HL-60 (cell line): ENCODE measurements around the gene GOLGA6A.
"Not testable (repeated sequence)": the region's sequence is repeated elsewhere in the genome, so short reads cannot be mapped to it uniquely, and the experiment has no call there.

Source experiments
- DNase-seq, 2 experiments: peaks; one replicate each; pipeline ENCODE4 v3.0.0-alpha.2; 2010 to 2020; ENCODE audit warnings: low read depth in 1 of 2, low spot score in 1 of 2
- H3K27ac ChIP-seq: fragments of 250-450 bp; sonication (Bioruptor Pico); replicated peaks from 2 replicates; pipeline ENCODE4 v1.5.1; 2020; ENCODE audit warnings: mild to moderate bottlenecking, moderate library complexity
- H3K27me3 ChIP-seq: fragments of 250-450 bp; sonication (Bioruptor Pico); 2 replicates; pipeline ENCODE4 v1.5.1; 2021; ENCODE audit warnings: mild to moderate bottlenecking, moderate library complexity; ENCODE audit not compliant: insufficient read depth, poor library complexity, severe bottlenecking
- H3K4me3 ChIP-seq: replicated peaks from 2 replicates; pipeline ENCODE4 v1.5.1; 2011; ENCODE audit warnings: mild to moderate bottlenecking, control low read depth, low read length; ENCODE audit not compliant: insufficient read depth
- CTCF ChIP-seq: IDR thresholded peaks from one replicate; pipeline ENCODE4 v1.5.1; 2011; ENCODE audit warnings: low read length, control low read depth, inconsistent platforms; ENCODE audit not compliant: insufficient read depth
- GABPA ChIP-seq: IDR thresholded peaks from 2 replicates; pipeline ENCODE4 v1.6.1; 2012; ENCODE audit warnings: low read depth
- POLR2AphosphoS5 ChIP-seq: IDR thresholded peaks from 2 replicates; pipeline ENCODE4 v1.6.1; 2012; ENCODE audit warnings: low read depth
- REST ChIP-seq: IDR thresholded peaks from 2 replicates; pipeline ENCODE4 v1.6.1; 2012; ENCODE audit warnings: low read depth; ENCODE audit not compliant: insufficient replicate concordance
- SPI1 ChIP-seq: IDR thresholded peaks from 2 replicates; pipeline ENCODE4 v1.6.1; 2012; ENCODE audit warnings: low read depth, mild to moderate bottlenecking, borderline replicate concordance

Gene GOLGA6A

GRCh38 chr15:74053941-74054529 lies 28.3 kb downstream of the GOLGA6A start:
- Histone ChIP-seq H3K27ac (no peak overlapping the region), H3K27me3 (no peaks in the 10 kb centered on the region), H3K4me3 (no peak overlapping the region)
- DNase-seq, result peak; percentile 57 to 76
- TF ChIP-seq CTCF, result no peak
- peak; percentile 1; the same call in 1 of the 2 replicates for TF ChIP-seq SPI1

- no peak overlapping the region for H3K27ac ChIP-seq
- TF ChIP-seq SPI1 (no peak), GABPA (no peak), REST (no peak), POLR2AphosphoS5 (no peak), CTCF (no peak)
- DNase-seq, result no peak
- H3K4me3 ChIP-seq, result no peak overlapping the region
- H3K27me3 ChIP-seq, result no peaks in the 10 kb centered on the region
Measured at GRCh38 chr15:74053517-74053916, 28.8 kb downstream of the GOLGA6A start.

- H3K27me3 ChIP-seq, H3K27ac ChIP-seq, H3K4me3 ChIP-seq, DNase-seq: not testable (repeated sequence)
Measured at GRCh38 chr15:74052271-74053260, 29.8 kb downstream of the GOLGA6A start.

GRCh38 chr15:74050556-74051234 lies 31.7 kb downstream of the GOLGA6A start:
- Histone ChIP-seq H3K4me3 (no peak overlapping the region), H3K27ac (no peak overlapping the region), H3K27me3 (no peaks in the 10 kb centered on the region)
- no peak for TF ChIP-seq GABPA
- no peak for TF ChIP-seq CTCF
- no peak for TF ChIP-seq POLR2AphosphoS5
- TF ChIP-seq SPI1, result no peak
- TF ChIP-seq REST, result no peak
- no peak for DNase-seq
